ENCODE measurements around the gene RPE.

The RPE gene

DNA sequence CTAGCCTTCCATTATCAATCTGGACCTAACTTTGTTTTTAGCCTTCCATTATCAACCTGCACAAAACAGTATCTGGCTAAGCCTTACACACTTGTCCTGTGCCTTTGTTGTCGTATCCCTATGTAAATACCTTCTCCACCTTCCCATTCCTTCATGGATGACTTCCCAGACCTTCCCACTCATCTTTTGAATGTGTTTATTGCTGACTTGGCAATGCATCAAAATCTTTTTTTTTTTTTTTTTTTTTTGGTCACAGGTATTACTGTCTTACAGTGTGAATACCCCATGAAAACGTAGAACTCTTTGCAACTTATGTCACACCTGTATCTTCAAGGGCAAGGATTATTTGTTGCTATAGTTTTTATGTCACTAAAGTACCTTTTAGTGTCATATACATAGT lies 25.7 kb downstream of the RPE start:
- Histone ChIP-seq H3F3A (ENCODE audit: control insufficient read depth, insufficient read depth) (peaks cover 5% of the 10 kb centered on the region; the same call in 1 of the 2 replicates), H3K79me2 (ENCODE audit: control insufficient read depth, low read length) (no peaks in the 10 kb centered on the region), H3K9me3 (ENCODE audit: control insufficient read depth, insufficient read depth, low read length) (no peaks in the 10 kb centered on the region), H3K4me2 (ENCODE audit: low read length) (no peak overlapping the region), H3K9me2 (replicated peaks; ENCODE audit: control insufficient read depth, low read length) (no peaks in the 10 kb centered on the region), H4K20me1 (ENCODE audit: control insufficient read depth, insufficient read depth, low read depth, low read length) (no peaks in the 10 kb centered on the region), H3K27me3 (ENCODE audit: control insufficient read depth, low read length) (no peaks in the 10 kb centered on the region), H3K4me3 (ENCODE audit: low read length) (no peak overlapping the region), H3K36me3 (ENCODE audit: control insufficient read depth, low read length) (peaks cover 22% of the 10 kb centered on the region), H3K4me1 (ENCODE audit: control insufficient read depth, low read length) (no peaks in the 10 kb centered on the region), H3K27ac (ENCODE audit: low read depth, low read length) (no peak overlapping the region)
- TF ChIP-seq, protein P1, sequence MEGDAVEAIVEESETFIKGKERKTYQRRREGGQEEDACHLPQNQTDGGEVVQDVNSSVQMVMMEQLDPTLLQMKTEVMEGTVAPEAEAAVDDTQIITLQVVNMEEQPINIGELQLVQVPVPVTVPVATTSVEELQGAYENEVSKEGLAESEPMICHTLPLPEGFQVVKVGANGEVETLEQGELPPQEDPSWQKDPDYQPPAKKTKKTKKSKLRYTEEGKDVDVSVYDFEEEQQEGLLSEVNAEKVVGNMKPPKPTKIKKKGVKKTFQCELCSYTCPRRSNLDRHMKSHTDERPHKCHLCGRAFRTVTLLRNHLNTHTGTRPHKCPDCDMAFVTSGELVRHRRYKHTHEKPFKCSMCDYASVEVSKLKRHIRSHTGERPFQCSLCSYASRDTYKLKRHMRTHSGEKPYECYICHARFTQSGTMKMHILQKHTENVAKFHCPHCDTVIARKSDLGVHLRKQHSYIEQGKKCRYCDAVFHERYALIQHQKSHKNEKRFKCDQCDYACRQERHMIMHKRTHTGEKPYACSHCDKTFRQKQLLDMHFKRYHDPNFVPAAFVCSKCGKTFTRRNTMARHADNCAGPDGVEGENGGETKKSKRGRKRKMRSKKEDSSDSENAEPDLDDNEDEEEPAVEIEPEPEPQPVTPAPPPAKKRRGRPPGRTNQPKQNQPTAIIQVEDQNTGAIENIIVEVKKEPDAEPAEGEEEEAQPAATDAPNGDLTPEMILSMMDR (IDR thresholded peaks at IDR 0.05; ENCODE audit: low read depth, low read length, poor library complexity, severe bottlenecking) = no peak
- TF ChIP-seq EZH2phosphoT487 (IDR thresholded peaks at IDR 0.05; ENCODE audit: borderline replicate concordance, low read length) = no peak

DNA sequence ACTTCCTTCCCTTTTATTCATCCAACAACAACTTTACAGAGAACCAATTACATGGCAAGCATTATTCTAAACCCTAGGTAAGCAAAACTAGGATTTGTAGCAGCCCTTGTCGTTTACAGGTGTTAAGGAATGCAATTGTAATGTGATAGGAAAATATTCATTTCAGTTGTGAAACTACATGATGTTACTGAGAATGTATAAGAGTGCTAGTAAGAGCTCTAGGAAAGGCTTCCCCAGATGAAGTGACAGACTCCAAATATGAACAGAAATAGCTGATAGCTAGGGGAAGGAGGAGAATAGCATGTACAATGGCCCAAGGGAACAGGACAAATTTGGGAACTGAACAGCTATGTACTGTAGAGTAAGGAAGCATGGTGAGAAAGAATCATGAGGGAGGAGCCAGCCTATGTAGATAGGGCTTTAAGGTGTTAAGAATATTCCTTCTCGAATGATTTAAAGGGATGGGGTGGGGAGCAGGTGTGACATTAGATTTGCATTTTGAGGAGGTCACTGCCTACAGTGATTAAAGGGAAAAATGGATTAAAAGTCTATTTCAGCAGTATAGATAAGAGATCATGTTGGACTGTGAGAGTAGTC lies 31.7 kb downstream of the RPE start:
- no peaks in the 10 kb centered on the region for H3K79me2 ChIP-seq (ENCODE audit: control insufficient read depth, low read length)
- H3K4me3 ChIP-seq (ENCODE audit: low read length) = no peak overlapping the region
- H3F3A ChIP-seq (ENCODE audit: control insufficient read depth, insufficient read depth) = peaks cover 5% of the 10 kb centered on the region; the same call in 1 of the 2 replicates
- no peaks in the 10 kb centered on the region for H3K4me1 ChIP-seq (ENCODE audit: control insufficient read depth, low read length)
- H4K20me1 ChIP-seq (ENCODE audit: control insufficient read depth, insufficient read depth, low read depth, low read length) = no peaks in the 10 kb centered on the region
- no peak overlapping the region for H3K27ac ChIP-seq (ENCODE audit: low read depth, low read length)
- H3K36me3 ChIP-seq (ENCODE audit: control insufficient read depth, low read length) = no peaks in the 10 kb centered on the region
- TF ChIP-seq EZH2phosphoT487 (IDR thresholded peaks at IDR 0.05; ENCODE audit: borderline replicate concordance, low read length) = no peak
- TF ChIP-seq, protein P1 (IDR thresholded peaks at IDR 0.05; ENCODE audit: low read depth, low read length, poor library complexity, severe bottlenecking) = no peak
- H3K27me3 ChIP-seq (ENCODE audit: control insufficient read depth, low read length) = no peaks in the 10 kb centered on the region
- H3K9me3 ChIP-seq (ENCODE audit: control insufficient read depth, insufficient read depth, low read length) = no peaks in the 10 kb centered on the region
- no peak overlapping the region for H3K4me2 ChIP-seq (ENCODE audit: low read length)
- no peaks in the 10 kb centered on the region for H3K9me2 ChIP-seq (replicated peaks; ENCODE audit: control insufficient read depth, low read length)

DNA sequence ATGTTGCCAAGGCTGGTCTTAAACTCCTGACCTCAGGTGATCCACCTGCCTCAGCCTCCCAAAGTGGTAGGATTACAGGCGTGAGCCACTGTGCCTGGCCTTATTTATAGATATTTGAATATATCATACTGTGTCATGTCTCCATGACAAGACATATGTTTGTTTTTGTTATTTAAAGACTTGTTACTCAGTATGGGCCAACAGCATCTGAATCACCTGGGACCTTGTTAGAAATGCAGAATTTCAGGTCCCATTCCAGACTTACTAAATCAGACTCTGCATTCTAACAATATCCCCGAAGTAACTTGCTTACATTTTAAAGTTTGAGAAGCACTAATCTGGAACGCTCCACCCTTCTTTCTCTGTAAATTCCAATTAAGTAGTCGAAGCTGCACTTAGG lies 33.2 kb downstream of the RPE start:
- H3K4me2 ChIP-seq (ENCODE audit: low read length) = no peak overlapping the region
- H3K27me3 ChIP-seq (ENCODE audit: control insufficient read depth, low read length) = no peaks in the 10 kb centered on the region
- H3K27ac ChIP-seq (ENCODE audit: low read depth, low read length) = no peak overlapping the region
- no peaks in the 10 kb centered on the region for H3K4me1 ChIP-seq (ENCODE audit: control insufficient read depth, low read length)
- H3F3A ChIP-seq (ENCODE audit: control insufficient read depth, insufficient read depth) = peaks cover 5% of the 10 kb centered on the region; the same call in 1 of the 2 replicates
- no peaks in the 10 kb centered on the region for H3K9me2 ChIP-seq (replicated peaks; ENCODE audit: control insufficient read depth, low read length)
- no peaks in the 10 kb centered on the region for H3K79me2 ChIP-seq (ENCODE audit: control insufficient read depth, low read length)
- no peaks in the 10 kb centered on the region for H4K20me1 ChIP-seq (ENCODE audit: control insufficient read depth, insufficient read depth, low read depth, low read length)
- no peak for TF ChIP-seq EZH2phosphoT487 (IDR thresholded peaks at IDR 0.05; ENCODE audit: borderline replicate concordance, low read length)
- TF ChIP-seq, protein P1 (IDR thresholded peaks at IDR 0.05; ENCODE audit: low read depth, low read length, poor library complexity, severe bottlenecking) = no peak
- no peak overlapping the region for H3K4me3 ChIP-seq (ENCODE audit: low read length)
- no peaks in the 10 kb centered on the region for H3K36me3 ChIP-seq (ENCODE audit: control insufficient read depth, low read length)
- no peaks in the 10 kb centered on the region for H3K9me3 ChIP-seq (ENCODE audit: control insufficient read depth, insufficient read depth, low read length)

All from DOHH2 (cell line).